ENCODE data around the gene BFSP2.
"Not testable (repeated sequence)": the region's sequence is repeated elsewhere in the genome, so short reads cannot be mapped to it uniquely, and the experiment has no call there.

Gene BFSP2

DNA sequence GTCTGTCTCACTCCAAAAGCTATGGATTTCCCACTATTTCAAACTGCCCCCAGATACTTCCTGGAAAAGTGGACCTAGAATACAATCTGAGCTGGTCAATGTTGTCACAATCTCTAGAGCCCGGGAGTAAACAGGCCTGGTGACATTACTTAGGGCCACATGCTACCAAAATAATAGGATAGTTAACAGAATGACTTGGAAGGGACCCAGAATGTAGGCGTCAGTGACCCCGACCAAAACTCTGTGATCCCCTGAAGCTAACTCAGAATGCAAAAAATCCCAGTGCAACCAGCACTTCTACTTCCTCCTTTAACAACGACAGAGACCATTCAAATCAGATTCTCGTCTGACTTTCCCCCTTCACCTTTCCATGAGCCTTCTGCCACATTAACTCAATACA, 122.1 kb downstream of the BFSP2 start:
- no peak for TF ChIP-seq CTCF (IDR thresholded peaks at IDR 0.05; ENCODE audit: control insufficient read depth, extremely low read depth, insufficient read depth)
- H3K4me3 ChIP-seq (ENCODE audit: low read depth, low read length) = no peak overlapping the region
- no peak for DNase-seq (ENCODE audit: low read depth)

- not testable (repeated sequence) for H3K4me3 ChIP-seq (ENCODE audit: low read depth, low read length)
- peak; percentile 61 for DNase-seq (ENCODE audit: low read depth)
Observed at GRCh38 chr3:133523758-133524157, 123.9 kb downstream of the BFSP2 start.

Data from LNCaP clone FGC (cell line).